Osteocyte (in vitro differentiated cells): ENCODE measurements around the gene SLC6A7. TPM values are rescaled to one million over a fixed set of nuclear protein-coding genes. Genes with fewer than 3 reads are reported as not detected.
A peak's percentile ranks its signal among the peaks of the same experiment; 100 is the strongest.

Experiments
- DNase-seq: peaks from one replicate; pipeline ENCODE4 v3.0.0; 2021; ENCODE audit warnings: mixed read lengths; ENCODE audit not compliant: unreplicated experiment; ENCODE audit errors: extremely low spot score
- H3K27ac Mint-ChIP-seq: one replicate; pipeline ENCODE4 v1.8.0; 2021; ENCODE audit warnings: mild to moderate bottlenecking, mixed read lengths; ENCODE audit not compliant: unreplicated experiment
- H3K27me3 Mint-ChIP-seq: one replicate; pipeline ENCODE4 v1.8.0; 2021; ENCODE audit warnings: mixed read lengths; ENCODE audit not compliant: unreplicated experiment
- H3K36me3 Mint-ChIP-seq: one replicate; pipeline ENCODE4 v1.8.0; 2021; ENCODE audit warnings: mixed read lengths; ENCODE audit not compliant: unreplicated experiment
- H3K4me1 Mint-ChIP-seq: one replicate; pipeline ENCODE4 v1.8.0; 2021; ENCODE audit warnings: mixed read lengths; ENCODE audit not compliant: unreplicated experiment
- H3K4me3 Mint-ChIP-seq: one replicate; pipeline ENCODE4 v1.8.0; 2021; ENCODE audit warnings: mild to moderate bottlenecking, moderate library complexity, mixed read lengths; ENCODE audit not compliant: unreplicated experiment
- H3K9me3 Mint-ChIP-seq: one replicate; pipeline ENCODE4 v1.8.0; 2021; ENCODE audit warnings: mixed read lengths; ENCODE audit not compliant: unreplicated experiment
- total RNA-seq: library from RNA; stranded (reverse); gene quantifications from 2 replicates; pipeline ENCODE4 v1.2.1, GENCODE V29; 2021
- TF ChIP-seq, protein P1 (sequence below): fragments of 200-600 bp; sonication (generic); IDR thresholded peaks from 2 replicates; pipeline ENCODE4 v1.5.0; 2021; ENCODE audit warnings: antibody characterized with exemption, mild to moderate bottlenecking, moderate library complexity

Gene SLC6A7
- total RNA-seq, 1 donor from 2014 or later: not detected

DNA sequence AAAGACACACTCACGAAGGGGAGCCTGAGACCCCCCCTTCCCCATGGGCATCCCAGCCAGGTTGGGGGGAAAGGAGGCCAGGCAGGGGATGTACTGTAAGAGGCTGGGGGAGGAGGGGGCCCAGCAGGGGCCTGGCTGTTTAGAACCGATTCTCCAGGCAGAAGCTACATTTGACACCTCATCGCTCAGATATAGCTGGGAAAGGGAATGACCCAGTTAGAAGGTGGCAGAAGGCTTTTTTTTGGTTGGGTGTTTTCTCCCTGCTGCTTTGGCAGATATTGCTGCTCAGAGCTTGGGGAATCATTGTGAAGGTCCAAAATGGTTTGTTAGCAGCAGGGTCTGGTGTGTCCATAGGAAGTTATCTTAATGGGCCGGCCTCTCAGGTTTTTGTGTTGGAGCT is 17.3 kb upstream of the SLC6A7 start:
- Mint-ChIP-seq H3K9me3 (no peaks in the 10 kb centered on the region), H3K4me1 (peaks cover 14% of the 10 kb centered on the region), H3K36me3 (no peaks in the 10 kb centered on the region), H3K27me3 (peaks cover 16% of the 10 kb centered on the region), H3K27ac (no peak overlapping the region), H3K4me3 (no peak overlapping the region)
- TF ChIP-seq, protein P1, sequence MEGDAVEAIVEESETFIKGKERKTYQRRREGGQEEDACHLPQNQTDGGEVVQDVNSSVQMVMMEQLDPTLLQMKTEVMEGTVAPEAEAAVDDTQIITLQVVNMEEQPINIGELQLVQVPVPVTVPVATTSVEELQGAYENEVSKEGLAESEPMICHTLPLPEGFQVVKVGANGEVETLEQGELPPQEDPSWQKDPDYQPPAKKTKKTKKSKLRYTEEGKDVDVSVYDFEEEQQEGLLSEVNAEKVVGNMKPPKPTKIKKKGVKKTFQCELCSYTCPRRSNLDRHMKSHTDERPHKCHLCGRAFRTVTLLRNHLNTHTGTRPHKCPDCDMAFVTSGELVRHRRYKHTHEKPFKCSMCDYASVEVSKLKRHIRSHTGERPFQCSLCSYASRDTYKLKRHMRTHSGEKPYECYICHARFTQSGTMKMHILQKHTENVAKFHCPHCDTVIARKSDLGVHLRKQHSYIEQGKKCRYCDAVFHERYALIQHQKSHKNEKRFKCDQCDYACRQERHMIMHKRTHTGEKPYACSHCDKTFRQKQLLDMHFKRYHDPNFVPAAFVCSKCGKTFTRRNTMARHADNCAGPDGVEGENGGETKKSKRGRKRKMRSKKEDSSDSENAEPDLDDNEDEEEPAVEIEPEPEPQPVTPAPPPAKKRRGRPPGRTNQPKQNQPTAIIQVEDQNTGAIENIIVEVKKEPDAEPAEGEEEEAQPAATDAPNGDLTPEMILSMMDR: no peak
- no peak for DNase-seq

GRCh38 chr5:150173161-150173560 is 16.7 kb upstream of the SLC6A7 start:
- DNase-seq: no peak
- Mint-ChIP-seq H3K36me3 (no peaks in the 10 kb centered on the region), H3K9me3 (no peaks in the 10 kb centered on the region), H3K27me3 (peaks cover 16% of the 10 kb centered on the region), H3K4me3 (no peak overlapping the region), H3K4me1 (peaks cover 14% of the 10 kb centered on the region), H3K27ac (no peak overlapping the region)
- TF ChIP-seq, protein P1: no peak

- Mint-ChIP-seq H3K27me3 (peaks cover 12% of the 10 kb centered on the region), H3K4me1 (peaks cover 14% of the 10 kb centered on the region), H3K36me3 (no peaks in the 10 kb centered on the region), H3K27ac (no peak overlapping the region), H3K4me3 (no peak overlapping the region), H3K9me3 (no peaks in the 10 kb centered on the region)
- TF ChIP-seq, protein P1: no peak
- no peak for DNase-seq
These were observed 15.6 kb upstream of the SLC6A7 start for GRCh38 chr5:150174285-150174684.

GRCh38 chr5:150175076-150175475 is 14.8 kb upstream of the SLC6A7 start:
- Mint-ChIP-seq H3K4me3 (no peak overlapping the region), H3K27ac (no peak overlapping the region), H3K27me3 (peaks cover 5% of the 10 kb centered on the region), H3K36me3 (no peaks in the 10 kb centered on the region), H3K4me1 (peaks cover 14% of the 10 kb centered on the region), H3K9me3 (no peaks in the 10 kb centered on the region)
- no peak for DNase-seq
- TF ChIP-seq, protein P1: no peak

- Mint-ChIP-seq H3K27me3 (peaks cover under 1% of the 10 kb centered on the region), H3K4me3 (no peak overlapping the region), H3K27ac (no peak overlapping the region), H3K36me3 (no peaks in the 10 kb centered on the region), H3K9me3 (no peaks in the 10 kb centered on the region), H3K4me1 (peaks cover 14% of the 10 kb centered on the region)
- TF ChIP-seq, protein P1: peak; percentile 56
- DNase-seq: no peak
These were observed 14.3 kb upstream of the SLC6A7 start for GRCh38 chr5:150175536-150175935.
